Limb (tissue), 2 donors: Measurements from ENCODE around the gene SMIM32.

Experiments used
- DNase-seq, 2 donors: peaks; one replicate each; pipeline ENCODE4 v3.0.0-alpha.2; 2016; ENCODE audit errors: extremely low spot score in 2 of 2

SMIM32 gene

GRCh38 chr5:136192526-136193321, at the start of gene SMIM32:
TSS of gene SMIM32 (minus strand) at chr5:136193162. CDS start at chr5:136192524, 638 bp downstream.
- peak in 1 of 2 donors; percentile 71 for DNase-seq

- no peak for DNase-seq
Observed at GRCh38 chr5:136242611-136243010, 49.6 kb upstream of the SMIM32 start.

- DNase-seq, result no peak
Observed at GRCh38 chr5:136242136-136242535, 49.2 kb upstream of the SMIM32 start.

GRCh38 chr5:136240894-136241293, 47.9 kb upstream of the SMIM32 start:
- DNase-seq, result no peak

GRCh38 chr5:136236479-136237083, 43.6 kb upstream of the SMIM32 start:
- no peak for DNase-seq

GRCh38 chr5:136235321-136235720, 42.4 kb upstream of the SMIM32 start:
- DNase-seq, result no peak

GRCh38 chr5:136232316-136232715, 39.4 kb upstream of the SMIM32 start:
- no peak for DNase-seq

- no peak for DNase-seq
Observed at GRCh38 chr5:136230176-136230575, 37.2 kb upstream of the SMIM32 start.

GRCh38 chr5:136228136-136228757, 35.3 kb upstream of the SMIM32 start:
- no peak for DNase-seq

GRCh38 chr5:136226401-136226800, 33.4 kb upstream of the SMIM32 start:
- DNase-seq, result no peak

- DNase-seq, result no peak
Observed at GRCh38 chr5:136225796-136226195, 32.8 kb upstream of the SMIM32 start.

- no peak for DNase-seq
Observed at GRCh38 chr5:136222580-136223235, 29.7 kb upstream of the SMIM32 start.

GRCh38 chr5:136221340-136221739, 28.4 kb upstream of the SMIM32 start:
- DNase-seq, result no peak

- no peak for DNase-seq
Observed at GRCh38 chr5:136216230-136216629, 23.3 kb upstream of the SMIM32 start.

- no peak for DNase-seq
Observed at GRCh38 chr5:136215812-136216211, 22.9 kb upstream of the SMIM32 start.

GRCh38 chr5:136213919-136214493, 21.0 kb upstream of the SMIM32 start:
- no peak for DNase-seq

GRCh38 chr5:136212252-136212721, 19.3 kb upstream of the SMIM32 start:
- DNase-seq, result peak; percentile 66 to 76

- no peak for DNase-seq
Observed at GRCh38 chr5:136211282-136212040, 18.5 kb upstream of the SMIM32 start.

- DNase-seq, result no peak
Observed at GRCh38 chr5:136210259-136210658, 17.3 kb upstream of the SMIM32 start.

- DNase-seq, result no peak
Observed at GRCh38 chr5:136209346-136209910, 16.5 kb upstream of the SMIM32 start.
